Kidney tubule cell (primary cell): ENCODE measurements around the gene RHEB.

ENCODE experiments used
- DNase-seq: peaks from one replicate; pipeline ENCODE4 v3.0.0-alpha.2; 2018; ENCODE audit warnings: low spot score

RHEB gene

DNA sequence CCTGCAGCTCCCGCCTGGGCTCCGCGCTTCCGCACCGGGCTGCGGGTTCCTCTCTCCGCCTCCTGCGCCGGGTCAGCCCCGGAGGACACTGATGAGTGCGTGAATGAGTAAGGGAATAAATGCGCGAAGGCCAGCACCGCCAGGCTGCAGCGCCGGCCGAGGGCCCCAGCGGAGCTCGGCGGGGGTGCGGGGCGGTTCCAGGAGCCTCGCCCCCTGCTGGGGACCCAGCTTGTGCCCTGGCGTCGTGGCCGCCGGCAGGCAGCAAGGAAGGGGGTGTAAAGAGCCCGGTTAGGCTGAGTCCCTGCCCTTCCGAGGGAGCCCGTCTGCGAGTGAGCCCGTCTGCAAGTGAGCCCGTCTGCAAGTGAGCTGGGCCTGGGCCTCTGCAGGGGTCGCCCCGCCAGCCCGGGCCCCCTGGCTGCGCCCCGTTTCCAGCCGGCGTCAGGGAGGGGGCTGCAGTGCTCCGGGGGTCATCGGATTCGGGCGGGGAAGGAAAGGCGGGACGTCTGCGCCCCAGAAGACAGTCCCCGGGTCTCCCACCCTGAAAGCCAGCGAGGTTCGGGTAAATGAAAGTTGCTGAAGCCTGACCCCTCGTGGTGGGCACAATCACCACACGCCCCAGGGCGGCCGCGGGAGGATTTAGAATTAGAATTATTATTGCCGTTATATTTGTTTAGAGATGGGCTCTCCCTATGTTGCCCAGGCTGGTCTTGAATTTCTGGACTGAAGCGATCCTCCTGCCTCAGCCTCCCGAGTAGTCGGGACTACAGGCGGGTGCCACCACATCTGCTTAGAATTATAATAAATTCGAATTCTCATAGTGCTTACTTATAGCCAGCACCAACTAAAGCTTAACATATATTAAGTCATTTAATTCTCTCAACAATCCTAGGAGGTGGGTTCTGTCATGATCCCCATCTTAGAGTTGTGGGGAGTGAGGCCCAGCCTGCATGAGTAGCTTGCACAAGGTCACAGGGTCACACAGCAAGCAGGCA is 71.1 kb downstream of the RHEB start:
- peak; percentile 36 for DNase-seq

DNA sequence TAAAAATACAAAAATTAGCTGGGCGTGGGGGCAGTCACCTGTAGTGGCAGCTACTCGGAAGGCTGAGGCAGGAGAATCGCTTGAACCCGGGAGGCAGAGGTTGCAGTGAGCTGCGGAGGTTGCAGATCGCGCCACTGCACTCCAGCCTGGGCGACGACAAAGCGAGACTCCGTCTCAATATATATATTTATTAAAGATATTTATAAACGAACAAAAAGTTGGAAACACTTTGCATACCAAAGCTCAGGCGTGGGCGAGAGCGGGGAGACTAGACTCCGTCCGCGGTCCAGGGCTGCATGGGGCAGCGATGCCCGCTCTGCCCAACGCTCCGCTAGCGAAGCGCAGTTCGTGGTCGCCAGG is 71.8 kb downstream of the RHEB start:
- DNase-seq: no peak

DNA sequence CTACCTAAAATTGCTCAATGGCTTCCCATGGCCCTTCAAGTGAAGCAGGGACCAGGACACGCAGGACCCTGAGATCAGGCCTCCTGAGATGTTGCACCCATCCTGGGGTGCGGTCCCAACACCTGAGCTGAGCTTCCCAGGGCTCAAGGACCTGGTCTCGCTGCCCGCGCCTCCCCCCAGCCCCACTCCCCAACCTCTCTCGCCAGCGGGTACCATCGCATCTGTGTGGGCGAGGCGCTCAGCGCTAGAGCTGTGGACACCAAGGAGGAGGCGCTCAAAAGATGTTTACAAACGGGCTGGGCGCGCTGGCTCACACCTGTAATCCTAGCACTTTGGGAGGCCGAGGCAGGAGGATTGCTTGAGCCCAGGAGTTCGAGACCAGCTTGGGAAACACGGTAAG is 72.4 kb downstream of the RHEB start:
- no peak for DNase-seq

- no peak for DNase-seq
Measured at GRCh38 chr7:151446412-151446811, 73.3 kb downstream of the RHEB start.

GRCh38 chr7:151444632-151445031 is 75.1 kb downstream of the RHEB start:
- DNase-seq: no peak

DNA sequence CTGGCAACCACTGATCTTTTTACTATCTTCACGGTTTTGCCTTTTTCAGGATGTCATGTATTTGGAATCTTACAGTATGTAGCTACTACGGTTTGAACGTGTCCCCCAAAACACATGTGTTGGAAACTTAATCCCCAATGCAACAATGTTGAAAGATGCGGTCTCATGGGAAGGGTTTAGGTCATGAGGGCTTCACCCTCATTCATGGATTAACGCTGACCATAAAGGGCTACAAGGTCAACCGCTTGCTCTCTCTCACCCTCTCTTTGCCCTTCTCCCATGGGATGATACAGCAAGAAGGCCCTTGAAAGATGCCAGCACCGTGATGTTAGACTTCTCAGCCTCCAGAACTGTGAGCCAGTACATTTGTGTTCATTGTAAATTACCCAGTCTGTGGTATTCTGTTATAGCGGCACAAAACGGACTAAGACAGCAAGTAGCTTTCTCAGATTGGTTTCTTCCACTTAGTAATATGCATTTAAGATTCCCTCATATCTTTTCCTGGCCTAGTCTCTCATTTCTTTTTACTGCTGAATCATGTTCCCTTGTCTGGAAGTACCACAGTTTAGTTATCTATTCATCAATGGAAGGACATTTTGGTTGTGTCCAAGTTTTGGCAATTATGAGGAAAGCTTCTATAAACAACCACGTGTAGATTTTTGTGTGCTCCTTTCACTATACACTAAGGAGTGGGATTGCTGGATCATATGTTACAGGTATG is 76.8 kb downstream of the RHEB start:
- DNase-seq: no peak

DNA sequence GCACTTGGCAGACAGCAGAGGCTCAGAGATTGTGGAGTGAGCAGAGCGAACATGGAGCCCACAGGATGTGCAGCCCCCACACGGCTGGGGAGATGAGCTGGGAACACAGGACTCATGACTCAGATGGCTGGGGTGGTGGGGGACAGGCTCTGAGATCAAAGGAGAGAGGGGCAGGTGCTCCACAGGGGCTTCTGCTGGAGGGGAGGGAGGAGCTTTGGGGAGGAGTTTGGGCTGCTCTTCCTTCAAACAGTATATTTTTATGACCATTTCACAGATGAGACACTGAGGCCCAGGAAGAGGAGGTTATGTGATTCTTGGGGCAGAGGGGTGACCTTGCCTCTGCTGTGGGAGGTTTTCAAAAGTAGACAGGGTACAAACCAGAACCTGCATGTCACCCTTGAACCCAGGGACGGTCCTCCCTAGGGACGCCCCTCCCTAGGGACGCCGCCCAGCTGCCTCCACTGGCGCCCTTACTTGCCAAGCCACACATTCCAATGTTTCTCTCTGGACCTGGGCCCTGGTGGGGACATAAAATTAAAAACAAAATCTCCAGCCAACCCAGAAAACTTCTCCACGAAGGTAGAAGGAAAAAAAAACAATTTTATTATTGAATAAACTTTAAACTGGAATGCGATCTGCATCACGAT is 78.8 kb downstream of the RHEB start:
- DNase-seq: no peak

DNA sequence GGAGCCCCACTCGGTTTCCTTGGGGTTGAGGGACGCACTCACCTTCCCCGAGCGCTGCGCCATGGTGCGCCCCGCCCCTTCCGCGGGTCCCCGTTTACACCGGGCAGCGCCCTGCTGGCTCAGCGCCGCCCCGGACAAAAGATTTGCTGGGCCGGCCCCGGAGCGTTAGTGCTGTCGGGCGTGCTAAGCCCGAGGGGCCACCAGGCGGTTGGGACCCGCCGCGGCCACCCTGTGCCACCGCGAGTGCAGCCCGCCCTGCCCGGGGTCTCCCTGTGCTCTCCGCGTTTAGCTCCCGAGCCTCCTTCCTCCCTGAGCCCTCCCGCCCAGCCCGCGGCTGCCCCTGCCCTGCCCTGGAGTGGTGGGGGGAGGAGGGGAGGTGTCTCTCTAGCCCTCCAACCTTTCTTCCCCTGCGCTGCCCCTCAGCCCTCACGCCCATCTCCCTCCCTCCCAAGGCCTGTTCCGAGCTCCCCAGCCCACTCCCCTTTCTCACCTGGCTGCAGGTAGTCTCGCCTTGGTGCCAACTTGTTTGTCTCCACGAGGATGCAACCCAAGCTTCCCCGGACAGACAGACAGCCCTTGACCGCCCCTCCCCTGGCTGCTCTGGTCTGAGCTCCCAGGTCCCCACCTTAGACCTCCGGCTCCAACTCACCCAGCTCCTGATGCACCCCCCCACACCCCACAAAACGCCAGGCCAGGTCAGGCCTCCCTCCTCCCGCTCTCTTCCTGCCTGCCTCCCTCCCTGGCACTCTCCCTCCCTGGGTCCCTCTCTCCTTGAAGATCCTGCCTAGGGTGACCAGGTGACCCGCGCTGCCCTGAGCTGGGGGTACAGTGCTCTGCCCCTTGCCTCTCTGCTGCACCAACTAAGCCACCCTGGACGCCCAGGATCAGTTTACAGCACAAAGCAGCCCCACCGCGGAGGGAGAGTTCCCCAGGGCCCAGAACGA is 79.6 kb downstream of the RHEB start, which contains the start of gene CRYGN:
TSS of gene CRYGN (minus strand) at position 287 of the 944 bp plus-strand sequence. CDS start at position 63, 224 bp downstream.
- no peak for DNase-seq

DNA sequence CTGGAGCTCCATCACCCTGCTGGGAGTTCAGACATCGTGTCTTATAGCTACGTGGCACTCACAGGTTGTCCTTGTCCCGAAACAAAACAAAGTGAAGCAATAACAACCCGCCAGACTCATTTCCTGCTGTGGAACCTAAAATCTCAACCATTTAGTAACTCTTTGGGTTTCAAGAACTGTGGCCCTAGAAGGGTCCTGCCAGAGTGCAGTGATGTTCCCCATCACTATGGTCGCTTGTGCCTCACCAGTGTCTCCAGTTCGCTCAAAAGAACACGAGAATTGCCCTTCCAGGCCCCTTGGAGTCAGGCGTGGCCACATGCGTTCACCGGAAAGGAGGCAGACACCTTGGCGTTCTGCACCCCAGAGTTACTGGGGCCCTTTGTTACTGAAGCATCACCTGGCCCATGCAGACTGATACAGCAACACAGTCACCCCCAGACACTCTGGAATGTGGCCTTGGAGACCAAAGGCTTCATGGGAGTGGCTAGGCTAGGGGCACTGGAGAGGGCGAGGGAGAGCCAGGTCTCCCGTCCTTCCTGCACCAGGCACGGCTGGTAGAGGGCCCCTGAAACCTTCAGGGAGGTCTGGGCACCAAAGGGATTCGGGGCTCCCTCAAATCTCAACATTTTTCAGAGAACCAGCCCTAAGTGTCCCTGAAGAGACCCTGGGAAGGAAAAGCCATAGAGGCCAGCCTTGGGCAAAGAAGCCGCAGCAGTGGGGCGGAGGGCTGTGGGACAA is 80.7 kb downstream of the RHEB start:
- DNase-seq: no peak

DNA sequence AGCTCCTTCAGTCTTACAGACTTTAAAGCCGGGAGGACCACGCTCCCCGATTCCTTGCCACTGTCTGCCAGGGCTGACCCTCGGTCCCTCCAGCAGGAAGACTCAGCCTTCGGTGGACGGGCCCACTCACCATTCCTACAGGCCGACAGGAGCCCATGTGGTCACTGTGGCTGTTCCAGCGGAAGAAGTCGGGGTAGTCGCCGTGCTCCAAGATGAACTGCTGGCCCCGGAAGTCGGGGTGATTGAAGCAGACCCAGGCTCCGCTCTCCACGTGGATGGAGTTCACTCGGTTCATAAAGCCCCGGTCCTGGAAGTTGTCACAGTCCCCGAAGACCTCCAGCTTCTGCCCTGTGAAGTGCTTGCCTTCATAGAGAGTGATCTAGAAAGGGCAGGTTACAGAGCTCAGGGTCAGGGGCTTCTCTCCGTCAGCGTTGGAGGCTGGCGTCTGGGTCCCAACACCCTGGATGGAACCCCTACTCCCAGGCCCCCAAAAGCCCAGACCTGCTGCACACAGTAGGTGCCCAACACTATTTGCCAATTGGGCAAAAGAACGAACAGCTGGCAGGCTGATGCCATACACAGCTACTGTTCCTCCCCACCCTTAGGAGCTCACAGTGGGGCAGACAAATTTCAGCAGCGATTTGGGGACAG is 81.7 kb downstream of the RHEB start:
- no peak for DNase-seq

- DNase-seq: no peak
Measured at GRCh38 chr7:151437159-151437553, 82.5 kb downstream of the RHEB start.

DNA sequence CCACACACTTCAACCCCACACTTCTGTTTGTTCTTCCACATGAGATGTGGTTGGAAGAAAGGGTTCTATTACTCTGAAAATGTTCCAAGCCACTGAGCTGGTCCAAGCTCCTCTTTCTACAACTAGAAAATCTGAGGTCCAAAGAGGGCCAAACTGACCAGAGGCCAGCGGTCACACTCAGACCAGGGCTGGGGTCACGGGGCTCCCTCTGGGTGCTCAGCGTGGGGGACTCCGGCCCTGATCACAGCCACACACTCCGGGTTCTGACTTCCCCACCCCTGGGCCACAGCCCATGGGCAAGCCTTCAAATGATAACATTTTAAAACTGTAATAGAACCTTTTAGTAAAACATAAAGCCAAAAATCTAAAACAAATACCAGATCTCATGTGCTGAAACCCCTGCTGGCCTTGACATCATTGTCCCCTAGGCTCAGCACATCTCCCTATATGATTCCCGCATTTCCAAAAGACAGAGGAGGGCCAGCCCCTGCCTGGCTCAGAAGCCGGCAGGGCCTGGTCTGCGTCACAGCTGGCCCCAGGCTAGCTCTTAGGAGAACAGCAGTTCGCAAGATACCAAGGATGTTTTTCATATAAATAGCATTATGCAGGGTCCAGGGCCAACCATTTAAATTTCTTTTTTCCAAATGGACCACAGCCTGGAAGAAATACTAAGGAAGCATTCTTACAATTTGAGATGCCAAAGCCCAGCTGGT is 83.1 kb downstream of the RHEB start:
- no peak for DNase-seq

DNA sequence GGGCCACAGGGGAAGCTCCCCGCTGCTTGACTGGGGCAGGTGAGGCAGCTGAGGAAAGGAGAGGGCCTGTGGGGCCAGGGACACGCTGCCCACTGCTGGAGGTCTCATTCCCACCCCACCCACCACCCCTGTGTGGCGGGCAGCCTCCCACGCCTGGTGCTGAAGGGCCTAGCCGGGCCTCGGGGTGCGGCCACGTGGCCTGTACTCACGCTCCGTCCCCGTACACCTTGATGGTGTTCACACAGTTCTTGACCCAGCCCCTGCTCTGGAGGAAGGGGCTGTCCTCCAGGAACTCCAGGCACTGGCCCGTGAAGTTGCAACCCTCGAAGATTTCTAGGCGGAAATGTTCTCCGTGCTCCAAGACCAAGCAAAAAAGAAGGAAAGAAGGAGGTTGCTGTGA is 83.7 kb downstream of the RHEB start:
- no peak for DNase-seq

GRCh38 chr7:151435103-151435916 is 84.4 kb downstream of the RHEB start:
- no peak for DNase-seq

DNA sequence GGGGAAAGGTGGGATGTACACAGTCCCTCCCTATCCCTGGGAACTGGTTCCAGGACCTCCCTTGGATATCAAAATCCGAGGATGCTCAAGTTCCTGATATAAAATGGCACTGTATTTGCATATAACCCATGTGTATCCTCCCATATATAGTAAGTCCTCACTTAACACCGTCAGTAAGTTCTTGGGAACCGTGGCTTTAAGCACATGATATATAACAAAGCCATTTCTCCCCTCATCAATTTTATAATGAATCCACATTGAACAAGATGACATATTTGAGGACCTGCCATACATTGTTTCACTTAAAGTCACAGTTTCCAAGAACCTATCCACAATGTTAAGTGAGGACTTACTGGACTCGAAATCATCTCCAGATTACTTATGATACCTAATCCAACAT is 85.1 kb downstream of the RHEB start:
- DNase-seq: no peak

- DNase-seq: no peak
Measured at GRCh38 chr7:151433721-151434400, 85.8 kb downstream of the RHEB start.

DNA sequence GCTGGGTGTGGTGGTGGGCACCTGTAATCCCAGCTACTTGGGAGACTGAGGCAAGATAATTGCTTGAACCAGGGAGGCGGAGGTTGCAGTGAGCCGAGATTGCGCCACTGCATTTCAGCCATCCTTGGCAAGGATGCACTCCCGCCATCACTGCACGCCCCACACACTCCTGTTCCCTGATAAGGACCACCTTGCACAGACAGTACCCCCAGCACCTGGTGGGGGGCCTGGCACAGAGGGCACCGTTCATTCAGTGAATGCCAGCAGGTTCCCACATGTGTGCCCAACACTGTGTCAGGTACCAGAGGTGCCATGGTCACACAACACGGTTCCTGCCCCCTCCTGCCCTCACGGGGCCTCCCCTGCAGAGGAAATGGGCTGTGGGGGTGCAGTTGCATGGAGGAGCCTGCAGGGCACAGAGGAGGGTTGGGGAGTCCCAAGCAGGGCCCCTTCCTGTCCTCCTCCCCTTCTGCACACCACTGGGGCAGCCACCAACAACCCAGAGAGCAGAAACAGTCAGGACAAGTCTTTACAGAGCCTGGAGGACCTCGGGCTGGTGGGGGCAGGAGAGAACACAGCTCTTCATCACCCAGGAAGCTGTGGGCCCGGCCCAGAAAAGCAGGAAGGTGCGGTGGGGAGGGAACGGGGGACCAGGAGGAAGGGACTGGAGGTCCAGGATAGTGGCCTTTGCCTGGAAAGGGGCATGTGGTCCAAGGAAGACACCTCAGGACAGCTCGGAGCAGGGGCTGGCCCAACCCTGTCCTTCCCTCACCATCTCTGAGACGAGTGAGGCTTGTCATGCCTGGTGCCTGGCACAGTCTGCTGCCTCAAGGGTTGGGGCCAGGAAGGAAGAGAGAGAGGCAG is 86.8 kb downstream of the RHEB start:
- no peak for DNase-seq
